K562 (cell line): ENCODE results near the gene PSMB10. TPM values are rescaled to one million over a fixed set of nuclear protein-coding genes. Genes with fewer than 3 reads are reported as not detected.

Experiments
- ATAC-seq: fragments of 200-7000 bp; cut with Tn5 transposase; 3 replicates; pipeline ENCODE4 v1.9.1; 2020; ENCODE audit warnings: moderate library complexity
- BruUV-seq: library from RNA; stranded (reverse); fragments of 400-500 nt; replicated peaks from 2 replicates; lab custom pipeline; 2021; lab: Mats Ljungman, UMichigan
- CTCF ChIA-PET: fragments of 300-600 bp; formaldehyde crosslinking; extraction: SDS; loops from one replicate; lab custom pipeline; 2021; ENCODE audit warnings: low intra/inter-chr PET ratio; lab: Yijun Ruan, JAX
- POLR2A ChIA-PET: fragments of 300-600, 350-650 bp; sonication (Branson Sonifier 250); formaldehyde crosslinking; extraction: SDS; loops from one replicate; lab custom pipeline; 2021; ENCODE audit warnings: antibody characterized with exemption, inconsistent platforms; lab: Yijun Ruan, JAX
- DNase-seq, 4 experiments: peaks; one replicate each; pipeline versions ENCODE4 v3.0.0 to v3.0.0-alpha.2; 2011 to 2018; ENCODE audit warnings: low spot score in 3 of 4, mixed read lengths in 3 of 4; ENCODE audit errors: extremely low read depth in 1 of 4
- FAIRE-seq: peaks from 2 replicates; lab custom pipeline; 2011; peaks lifted over from hg19 to GRCh38; lab: Jason Lieb, UNC
- H2AFZ ChIP-seq: 2 replicates; pipeline ENCODE4 v1.6.0; 2011; ENCODE audit warnings: low read depth, low read length, control low read depth, inconsistent platforms
- H3K27ac ChIP-seq: fragments of 200-600 bp; 3 replicates; pipeline ENCODE4 v1.8.0; 2011; ENCODE audit warnings: low read depth, mild to moderate bottlenecking, control low read depth, inconsistent platforms, low read length, moderate library complexity, mixed read lengths; ENCODE audit errors: extremely low read depth
- H3K27me3 ChIP-seq, 2 experiments: fragments of 300-600 bp in 1 of 2; 2 replicates in 1 of 2; 3 replicates in 1 of 2; pipeline versions ENCODE4 v1.6.0 to v1.8.0; 2011; ENCODE audit warnings: inconsistent platforms in 2 of 2, low read length in 2 of 2, mild to moderate bottlenecking in 1 of 2, mixed read lengths in 1 of 2, moderate library complexity in 1 of 2; ENCODE audit not compliant: control insufficient read depth in 2 of 2, insufficient read depth in 2 of 2
- H3K36me3 ChIP-seq: fragments of 300-600 bp; 3 replicates; pipeline ENCODE4 v1.8.0; 2011; ENCODE audit warnings: mild to moderate bottlenecking, low read length, inconsistent platforms; ENCODE audit not compliant: control insufficient read depth, insufficient read depth
- H3K4me1 ChIP-seq, 2 experiments: fragments of 200-600 bp in 1 of 2; replicated peaks in 1 of 2; 2 replicates in 1 of 2; 3 replicates in 1 of 2; pipeline versions ENCODE4 v1.5.1 to v1.8.0; 2011; ENCODE audit warnings: inconsistent platforms in 2 of 2, low read length in 2 of 2, mild to moderate bottlenecking in 1 of 2, mixed read lengths in 1 of 2, moderate library complexity in 1 of 2; ENCODE audit not compliant: control insufficient read depth in 2 of 2, insufficient read depth in 2 of 2
- H3K4me2 ChIP-seq: 2 replicates; pipeline ENCODE4 v1.6.1; 2011; ENCODE audit warnings: low read length, control low read depth, inconsistent platforms, mixed read lengths; ENCODE audit not compliant: insufficient read depth
- H3K4me3 ChIP-seq: fragments of 200-600 bp; sonication (generic), shearing (Covaris generic); 2 replicates; pipeline ENCODE4 v1.5.1; 2016; ENCODE audit warnings: control low read depth, inconsistent platforms
- H3K79me2 ChIP-seq: fragments of 200-600 bp; 3 replicates; pipeline ENCODE4 v1.8.0; 2011; ENCODE audit warnings: low read length, inconsistent platforms; ENCODE audit not compliant: control insufficient read depth, insufficient read depth
- H3K9ac ChIP-seq, 2 experiments: 2 replicates each; pipeline versions ENCODE4 v1.6.0 to v1.6.1; 2011; ENCODE audit warnings: low read depth in 2 of 2, low read length in 2 of 2, control low read depth in 1 of 2, inconsistent platforms in 1 of 2, mild to moderate bottlenecking in 1 of 2, mixed read lengths in 1 of 2; ENCODE audit not compliant: insufficient read depth in 1 of 2
- H3K9me1 ChIP-seq: one replicate; pipeline ENCODE4 v1.6.0; 2011; ENCODE audit warnings: inconsistent platforms, mild to moderate bottlenecking, low read length, moderate library complexity; ENCODE audit not compliant: control insufficient read depth, insufficient read depth
- H3K9me3 ChIP-seq: replicated peaks from 2 replicates; pipeline ENCODE4 v1.5.1; 2011; ENCODE audit warnings: low read depth, low read length, inconsistent platforms; ENCODE audit not compliant: control insufficient read depth, insufficient read depth
- H4K20me1 ChIP-seq: replicated peaks from 2 replicates; pipeline ENCODE4 v1.6.1; 2011; ENCODE audit warnings: low read length, inconsistent platforms, mixed read lengths; ENCODE audit not compliant: control insufficient read depth, insufficient read depth
- CLOCK ChIP-seq: fragments of 250-450 bp; sonication (Bioruptor Pico); IDR thresholded peaks from 2 replicates; pipeline ENCODE4 v1.4.0; 2020; ENCODE audit warnings: mild to moderate bottlenecking, moderate library complexity, borderline replicate concordance
- MCM3 ChIP-seq: fragments of 450-650 bp; IDR thresholded peaks from 2 replicates; pipeline ENCODE4 v1.6.1; 2016
- MNT ChIP-seq, 2 experiments: fragments of 450-650 bp; conservative IDR thresholded peaks; 2 replicates each; pipeline ENCODE4 v1.6.1; 2017; ENCODE audit warnings: mild to moderate bottlenecking in 2 of 2, moderate library complexity in 2 of 2
- ZBTB34 ChIP-seq: fragments of 250-450 bp; sonication (Bioruptor Pico); IDR thresholded peaks from 2 replicates; pipeline ENCODE4 v1.8.0; 2021; ENCODE audit warnings: mild to moderate bottlenecking, moderate library complexity
- ZBTB40 ChIP-seq, 2 experiments: fragments of 450-650 bp in 1 of 2; sonication (generic) in 1 of 2; formaldehyde crosslinking in 1 of 2; IDR thresholded peaks; 2 replicates each; pipeline versions ENCODE4 v1.7.1 to v1.9.0; 2016 to 2022; ENCODE audit warnings: inconsistent platforms in 1 of 2, mild to moderate bottlenecking in 1 of 2, missing genetic modification reagents in 1 of 2
- WGBS: fragments of 100-300 bp; shearing (Covaris generic); methylation state at CpG from one replicate; pipeline ENCODE4 v1.1.6; 2016; ENCODE audit warnings: low coverage, mixed read lengths; ENCODE audit not compliant: insufficient coverage; ENCODE audit errors: missing lambda C conversion rate; 5-methylcytosine and 5-hydroxymethylcytosine counted together
- in situ Hi-C: fragments of 300-500 bp; cut with MboI; formaldehyde crosslinking; loops from 4 replicates; pipeline ENCODE4 v1.15.0; 2018; ENCODE audit warnings: inconsistent platforms, mixed read lengths
- intact Hi-C: fragments of 100-400 bp; cut with micrococcal nuclease; formaldehyde crosslinking; loops from 2 replicates; pipeline ENCODE4 v1.14.2; 2022
- polyA plus RNA-seq, 8 experiments: library from polyadenylated mRNA; depleted of rRNA in 4 of 8; stranded (reverse) in 5 of 8; unstranded in 3 of 8; fragments of >200 nt; fragmentation: Nextera tagmentation in 2 of 8; fragmentation: Illumina TruSeq in 1 of 8; extraction: Ambion mirVana in 2 of 8; extraction: Trizol in 1 of 8; gene quantifications; 2 replicates each; pipeline versions ENCODE4 v1.2.1 to v1.2.3, GENCODE V29; 2011 to 2014; ENCODE audit warnings: inconsistent platforms in 1 of 8, missing spikeins in 1 of 8
- total RNA-seq, 7 experiments: library from RNA; depleted of rRNA in 6 of 7; stranded (reverse); fragments of >200 nt in 6 of 7; fragmentation: Illumina TruSeq in 2 of 7; extraction: Trizol in 2 of 7; gene quantifications; 2 replicates each; pipeline versions ENCODE4 v1.2.1 to v1.2.3, GENCODE V29; 2011 to 2021; ENCODE audit warnings: low replicate concordance in 1 of 7

The PSMB10 gene
- total and polyA plus RNA-seq, 9 of the 15 experiments (the other 6 are each of a cell fraction or from before 2014, with no cell fraction given): 11.7 to 105 (median 51.0) TPM

- TF ChIP-seq ZBTB40 (IDR thresholded peaks at IDR 0.05) (peak; percentile 78), ZBTB40 (CRISPR knock-in tag; IDR thresholded peaks at IDR 0.05) (no peak), MNT (conservative IDR thresholded peaks at IDR 0.05) (0 out of 4 replicates have a peak, but pooled peaks of 1 of the 2 experiments have one; percentile 4), MCM3 (no peak), CLOCK (CRISPR knock-in tag) (no peak), ZBTB34 (no peak)
- 29% methylated on average over 5 of the region's 5 CpGs for WGBS
- Histone ChIP-seq H4K20me1 (0 out of 2 replicates have a peak, but pooled peaks cover 4% of the 10 kb centered on the region), H3K36me3 (0 out of 3 replicates have a peak, but pooled peaks cover 3% of the 10 kb centered on the region), H3K9ac (peak overlapping the region in 1 of 2 experiments; percentile 72; a peak in 2 of 4 replicates), H3K9me1 (no peaks in the 10 kb centered on the region), H3K27ac (peak overlapping the region; percentile 76; the same call in 2 of the 3 replicates), H3K4me2 (peak overlapping the region; percentile 70), H3K9me3 (no peaks in the 10 kb centered on the region), H2AFZ (peak overlapping the region; percentile 83), H3K27me3 (no peaks in the 10 kb centered on the region), H3K4me3 (peak overlapping the region; percentile 95), H3K4me1 (peaks cover 8 to 26% of the 10 kb centered on the region in 2 experiments; a peak in 4 of 5 replicates), H3K79me2 (peaks cover 42% of the 10 kb centered on the region)
- DNase-seq (no peak), FAIRE-seq (peak; percentile 44), ATAC-seq (no peak)
- in situ Hi-C loops: no loop called here
- intact Hi-C loops: loop anchor here (2.0 kb wide), 1 partner anchor 46 kb away; the partner anchor contains the start of genes CENPT and NUTF2
- CTCF ChIA-PET: interaction anchor here (0.8 kb wide), 1 partner anchor 76 kb away, joined by 3 read pairs; no protein-coding TSS in a partner anchor
- POLR2A ChIA-PET: interaction anchor here (0.6 to 1.6 kb wide), 4 partner anchors 13 to 44 kb away, joined by 3 to 5 read pairs (median 4); partner anchors contain the start of gene CTRL
- BruUV-seq: TSS peak; percentile 84
Observed at GRCh38 chr16:67892375-67892774, 44.3 kb downstream of the PSMB10 start.
